Muscle of leg (tissue), 11 donors: Measurements from ENCODE around the gene ADARB2. TPM values are rescaled to one million over a fixed set of nuclear protein-coding genes. Genes with fewer than 3 reads are reported as not detected.
A peak's percentile ranks its signal among the peaks of the same experiment; 100 is the strongest.

Experiments used
- DNase-seq: peaks from one replicate; pipeline ENCODE4 v3.0.0; 2013
- H3K27ac ChIP-seq: one replicate; pipeline ENCODE4 v1.5.1; 2013; ENCODE audit warnings: mild to moderate bottlenecking, low read length, control low read depth
- H3K27me3 ChIP-seq: one replicate; pipeline ENCODE4 v1.6.1; 2013; ENCODE audit warnings: low read length; ENCODE audit not compliant: control insufficient read depth, insufficient read depth
- H3K36me3 ChIP-seq: one replicate; pipeline ENCODE4 v1.6.1; 2013; ENCODE audit warnings: low read length; ENCODE audit not compliant: control insufficient read depth, insufficient read depth
- H3K4me1 ChIP-seq: one replicate; pipeline ENCODE4 v1.6.1; 2013; ENCODE audit warnings: low read length; ENCODE audit not compliant: control insufficient read depth, insufficient read depth
- H3K4me3 ChIP-seq: one replicate; pipeline ENCODE4 v1.5.1; 2013; ENCODE audit warnings: low read length, control low read depth
- H3K9me3 ChIP-seq: replicated peaks from 2 replicates; pipeline ENCODE4 v1.6.1; 2013; ENCODE audit warnings: low read depth, low read length; ENCODE audit not compliant: control insufficient read depth
- WGBS: methylation state at CpG from one replicate; pipeline ENCODE4 v1.1.5; 2013; ENCODE audit warnings: missing lambda C conversion rate; ENCODE audit not compliant: insufficient coverage; 5-methylcytosine and 5-hydroxymethylcytosine counted together
- polyA plus RNA-seq, 8 donors: library from polyadenylated mRNA; unstranded; fragments of 120-200 nt; gene quantifications; one replicate each; pipeline versions ENCODE4 v1.2.1 to v1.2.3, GENCODE V29; 2013; ENCODE audit warnings: inconsistent platforms in 1 of 8, low replicate concordance in 1 of 8; ENCODE audit not compliant: insufficient read length in 8 of 8, insufficient read depth in 1 of 8
- total RNA-seq: library from RNA; stranded (reverse); fragments of 120-200 nt; gene quantifications from one replicate; pipeline ENCODE4 v1.2.4, GENCODE V29; 2013

The ADARB2 gene
- total and polyA plus RNA-seq, 9 donors: 0.13 to 0.38 (median 0.23) TPM

DNA sequence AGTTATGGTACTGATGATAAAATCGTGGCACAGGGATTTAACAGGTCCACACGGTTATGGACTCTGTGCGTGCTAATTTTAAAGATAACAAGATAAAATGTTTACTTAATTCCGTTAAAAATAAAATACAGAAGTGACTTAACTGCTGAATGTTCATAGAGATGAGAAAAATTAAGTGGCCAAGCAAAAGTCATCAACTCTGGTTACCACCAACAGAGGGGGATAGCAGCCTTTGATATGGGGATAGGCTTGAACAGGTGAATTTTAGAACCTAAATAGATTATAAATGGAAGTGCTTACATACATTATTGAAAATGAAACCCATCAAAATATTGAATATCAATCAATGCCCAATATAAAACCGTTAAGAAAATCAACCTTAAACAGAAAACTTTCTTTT lies 436.2 kb downstream of the ADARB2 start:
- Histone ChIP-seq H3K4me1 (no peaks in the 10 kb centered on the region), H3K36me3 (no peaks in the 10 kb centered on the region), H3K27me3 (peaks cover 4% of the 10 kb centered on the region), H3K9me3 (no peaks in the 10 kb centered on the region), H3K4me3 (no peak overlapping the region), H3K27ac (no peak overlapping the region)
- WGBS: no CpG with 5 or more reads among the region's 5 CpGs
- DNase-seq: no peak

DNA sequence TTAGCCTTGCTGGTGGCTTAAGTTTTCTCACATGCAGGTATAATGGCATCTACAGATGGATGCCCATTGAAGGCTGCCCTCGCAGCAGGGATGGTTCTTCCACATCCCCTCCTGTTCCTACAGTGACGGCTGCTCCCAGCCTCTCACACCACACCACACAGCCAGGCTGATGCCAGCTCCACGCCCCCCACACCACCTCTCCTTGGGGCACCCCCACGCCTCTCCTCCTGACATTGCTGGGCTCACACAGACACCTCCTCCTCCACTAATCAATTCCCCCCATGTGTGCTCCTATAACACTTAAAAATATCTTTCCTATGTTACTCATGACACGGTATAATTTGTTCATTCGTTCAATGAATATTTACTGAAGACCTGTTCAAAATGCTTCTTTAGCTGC lies 437.1 kb downstream of the ADARB2 start:
- DNase-seq: no peak
- Histone ChIP-seq H3K9me3 (no peaks in the 10 kb centered on the region), H3K27me3 (peaks cover 4% of the 10 kb centered on the region), H3K4me3 (no peak overlapping the region), H3K36me3 (no peaks in the 10 kb centered on the region), H3K27ac (no peak overlapping the region), H3K4me1 (no peaks in the 10 kb centered on the region)
- WGBS: 72% methylated on average over 4 of the region's 6 CpGs

DNA sequence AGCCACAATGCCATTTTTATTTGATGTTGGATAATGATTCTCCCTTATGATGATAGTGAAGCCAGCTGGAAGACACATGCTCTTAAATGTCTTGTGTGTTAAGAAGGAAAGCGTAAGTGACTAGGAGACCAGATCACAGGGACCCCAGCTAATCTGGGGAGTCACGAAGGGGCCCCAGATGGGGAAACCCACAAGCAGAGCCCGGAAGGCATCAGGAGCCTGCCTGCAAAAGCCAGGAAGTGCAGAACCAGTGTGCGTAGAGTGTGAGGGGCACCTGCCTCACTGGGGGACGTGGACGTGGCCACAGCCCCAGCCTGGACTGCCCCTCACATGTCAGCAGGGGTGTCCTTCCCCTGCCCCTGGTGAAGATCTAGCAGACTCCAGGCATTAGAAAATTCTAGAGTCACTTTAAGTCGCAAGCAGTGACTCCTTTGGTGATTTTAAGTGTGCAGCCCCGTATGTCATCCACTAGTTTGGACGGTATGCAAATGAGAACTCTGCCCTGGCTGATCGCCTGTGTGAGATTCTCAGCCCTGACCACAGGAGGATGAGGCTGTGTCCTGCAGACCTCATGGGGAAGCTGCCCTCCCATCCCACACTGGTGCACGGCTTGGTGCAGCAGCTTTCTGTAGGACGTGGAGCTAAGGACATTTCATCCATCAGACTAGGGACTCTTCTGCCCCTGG lies 438.1 kb downstream of the ADARB2 start:
- Histone ChIP-seq H3K9me3 (no peaks in the 10 kb centered on the region), H3K4me3 (no peak overlapping the region), H3K4me1 (no peaks in the 10 kb centered on the region), H3K27me3 (peaks cover 4% of the 10 kb centered on the region), H3K27ac (no peak overlapping the region), H3K36me3 (no peaks in the 10 kb centered on the region)
- WGBS: 55% methylated on average over 12 of the region's 12 CpGs
- DNase-seq: no peak

DNA sequence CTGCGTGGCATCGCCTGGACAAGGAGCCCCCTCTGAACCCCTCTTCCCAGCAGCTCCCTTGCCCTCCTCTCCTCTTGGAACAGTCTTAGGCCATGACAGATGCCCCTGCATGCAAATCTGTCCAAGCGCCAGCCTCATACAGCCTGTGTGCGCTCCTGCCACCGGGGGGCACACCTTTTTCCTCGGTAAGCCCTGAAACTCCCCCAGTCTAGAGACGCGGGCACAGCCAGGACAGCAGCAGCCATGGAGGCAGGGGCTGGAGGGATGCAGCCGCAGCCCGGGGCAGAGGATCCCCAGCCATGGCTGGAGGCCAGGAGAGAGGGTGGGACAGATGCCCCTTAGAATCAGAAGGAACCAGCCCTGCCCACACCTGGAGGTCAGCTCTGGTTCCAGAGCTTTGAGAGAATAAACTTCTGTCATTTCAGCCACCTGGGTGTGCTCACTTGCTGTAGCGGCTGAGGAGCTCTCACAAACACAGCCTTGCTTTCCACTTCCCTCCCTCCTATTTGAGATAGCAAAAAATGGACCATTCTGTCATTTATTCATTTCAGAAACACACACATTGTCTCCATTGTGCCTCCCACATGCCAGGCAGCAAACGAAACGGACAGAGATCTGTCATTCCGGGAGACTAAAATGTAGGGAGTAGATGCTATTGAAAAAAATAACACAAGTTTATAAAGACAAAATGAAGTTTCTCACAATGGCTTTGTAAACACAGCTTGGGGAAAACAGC lies 439.6 kb downstream of the ADARB2 start:
- H3K4me1 ChIP-seq: no peaks in the 10 kb centered on the region
- H3K4me3 ChIP-seq: no peak overlapping the region
- 36% methylated on average over 9 of the region's 14 CpGs for WGBS
- no peak overlapping the region for H3K27ac ChIP-seq
- H3K27me3 ChIP-seq: peaks cover 4% of the 10 kb centered on the region
- H3K36me3 ChIP-seq: no peaks in the 10 kb centered on the region
- DNase-seq: no peak
- no peaks in the 10 kb centered on the region for H3K9me3 ChIP-seq

DNA sequence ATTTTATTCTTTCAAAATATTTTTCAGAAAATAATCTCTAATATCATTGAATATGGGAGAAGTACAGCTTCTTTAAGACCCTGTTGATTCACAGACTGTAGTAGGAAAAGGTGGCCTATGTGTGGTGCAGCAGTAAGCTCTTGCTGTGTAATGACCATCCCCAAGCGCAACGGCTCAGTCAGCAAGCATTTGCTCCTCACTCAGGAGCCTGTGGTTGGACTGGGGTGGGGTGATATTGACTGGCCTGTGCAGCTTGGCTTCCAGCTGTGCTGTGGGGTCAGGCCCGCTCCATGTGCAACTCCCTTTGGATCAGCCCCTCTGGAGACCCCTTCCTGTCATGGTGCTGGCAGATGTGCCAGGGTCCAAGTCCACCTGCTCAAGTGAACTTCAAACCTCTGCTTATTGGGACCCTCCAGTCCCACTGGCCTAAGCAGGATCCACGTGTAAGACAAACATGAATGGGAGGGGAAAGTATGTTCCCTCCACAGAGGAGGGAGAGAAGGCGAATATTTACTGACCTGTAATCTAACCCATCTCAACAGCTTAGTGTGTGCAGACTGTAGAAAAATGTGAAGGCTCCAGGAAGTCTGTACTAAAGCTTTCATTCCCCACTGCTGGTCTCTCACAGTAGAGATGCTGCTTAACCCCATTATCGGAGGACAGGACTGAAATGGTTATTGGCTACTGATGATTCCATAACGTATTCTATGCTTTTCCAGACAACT lies 441.4 kb downstream of the ADARB2 start:
- no peak overlapping the region for H3K27ac ChIP-seq
- H3K9me3 ChIP-seq: no peaks in the 10 kb centered on the region
- WGBS: 92% methylated on average over 2 of the region's 7 CpGs
- H3K27me3 ChIP-seq: peaks cover 4% of the 10 kb centered on the region
- H3K4me3 ChIP-seq: no peak overlapping the region
- H3K36me3 ChIP-seq: no peaks in the 10 kb centered on the region
- no peak for DNase-seq
- H3K4me1 ChIP-seq: no peaks in the 10 kb centered on the region

DNA sequence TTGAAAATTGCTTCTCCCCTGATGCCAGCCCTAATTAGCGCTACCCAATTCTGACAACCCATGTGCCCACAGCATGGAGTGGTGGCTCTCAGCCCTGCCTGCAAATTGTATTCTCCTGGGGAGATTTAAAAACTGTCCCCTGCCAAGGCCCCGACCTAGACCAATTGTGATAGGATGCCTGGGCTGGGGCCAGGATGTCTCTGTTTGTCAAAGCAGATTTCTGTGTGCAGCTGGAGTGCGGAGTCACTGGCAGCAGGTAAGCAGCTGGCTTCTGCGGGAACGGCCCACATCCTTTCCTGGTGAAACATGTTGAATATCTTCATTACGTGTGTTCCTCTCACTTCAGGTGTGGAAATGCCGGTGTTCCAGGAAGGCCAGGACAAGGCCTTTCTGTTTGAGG lies 442.6 kb downstream of the ADARB2 start:
- Histone ChIP-seq H3K27me3 (peaks cover 4% of the 10 kb centered on the region), H3K36me3 (no peaks in the 10 kb centered on the region), H3K4me1 (no peaks in the 10 kb centered on the region), H3K9me3 (no peaks in the 10 kb centered on the region), H3K4me3 (no peak overlapping the region), H3K27ac (no peak overlapping the region)
- DNase-seq: no peak
- 83% methylated on average over 6 of the region's 7 CpGs for WGBS

DNA sequence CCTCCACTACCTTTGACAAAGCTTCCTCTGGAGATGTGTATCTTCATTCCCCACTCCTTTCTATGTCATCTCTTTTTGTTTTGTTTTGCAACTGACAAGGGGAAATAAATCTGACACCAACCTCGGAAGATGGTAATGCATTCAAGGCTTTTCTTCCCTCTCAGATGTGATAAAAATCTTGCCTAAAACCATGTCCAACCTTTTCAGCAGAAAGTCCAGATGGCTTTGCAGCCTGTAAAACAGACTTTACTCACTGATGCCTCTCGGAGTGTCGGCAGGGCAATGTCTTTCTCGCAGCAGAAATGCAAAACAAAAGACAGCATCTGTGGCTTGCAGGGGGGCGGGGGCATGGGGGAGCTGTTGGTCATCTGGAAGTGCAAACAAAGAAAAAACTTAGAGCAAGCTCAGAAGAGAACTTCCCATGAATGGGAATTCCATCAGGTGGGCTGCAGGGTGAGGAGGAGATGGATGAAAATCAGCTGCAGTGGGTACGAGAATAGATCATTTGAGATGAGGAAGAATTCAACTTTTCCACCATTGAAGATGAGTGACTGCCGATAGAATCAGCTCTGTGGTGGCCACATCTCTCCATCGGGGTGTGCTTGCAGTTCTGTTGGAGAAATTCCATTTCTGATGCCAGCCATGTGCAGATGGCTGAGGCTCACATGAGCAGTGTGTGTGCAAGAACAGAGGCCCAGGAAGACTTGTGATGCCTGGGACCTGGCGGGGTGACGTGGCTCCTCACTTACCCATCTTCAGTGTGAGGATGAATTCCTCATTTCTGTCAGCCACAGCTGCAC lies 443.5 kb downstream of the ADARB2 start:
- Histone ChIP-seq H3K27ac (no peak overlapping the region), H3K27me3 (peaks cover 2% of the 10 kb centered on the region), H3K4me3 (no peak overlapping the region), H3K4me1 (no peaks in the 10 kb centered on the region), H3K36me3 (no peaks in the 10 kb centered on the region), H3K9me3 (no peaks in the 10 kb centered on the region)
- peak; percentile 27 for DNase-seq
- WGBS: 47% methylated on average over 8 of the region's 10 CpGs

DNA sequence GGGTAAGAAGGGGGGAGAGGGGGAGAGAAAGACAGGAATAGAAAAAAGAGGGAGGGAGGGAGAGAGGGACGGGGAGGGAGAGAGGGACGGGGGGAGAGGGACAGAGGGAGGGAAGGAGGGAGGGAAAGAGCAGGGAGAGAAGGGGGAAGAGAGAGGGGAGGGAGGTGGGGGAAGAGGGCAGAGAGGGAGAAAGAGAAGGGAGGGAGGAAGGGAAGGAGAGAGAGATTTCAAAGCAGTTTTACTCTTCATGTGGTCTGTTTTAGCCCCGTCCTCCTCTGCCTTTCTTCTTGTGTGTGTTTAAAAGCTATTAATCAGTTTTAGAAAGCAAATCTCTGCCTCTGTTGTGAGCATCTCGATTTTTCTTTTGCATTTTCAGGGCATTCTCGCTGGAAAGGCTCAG lies 444.2 kb downstream of the ADARB2 start:
- Histone ChIP-seq H3K4me3 (no peak overlapping the region), H3K9me3 (no peaks in the 10 kb centered on the region), H3K27ac (no peak overlapping the region), H3K36me3 (no peaks in the 10 kb centered on the region), H3K27me3 (peaks cover 2% of the 10 kb centered on the region), H3K4me1 (no peaks in the 10 kb centered on the region)
- no peak for DNase-seq
- 2% methylated on average over 4 of the region's 5 CpGs for whole genome bisulfite sequencing

DNA sequence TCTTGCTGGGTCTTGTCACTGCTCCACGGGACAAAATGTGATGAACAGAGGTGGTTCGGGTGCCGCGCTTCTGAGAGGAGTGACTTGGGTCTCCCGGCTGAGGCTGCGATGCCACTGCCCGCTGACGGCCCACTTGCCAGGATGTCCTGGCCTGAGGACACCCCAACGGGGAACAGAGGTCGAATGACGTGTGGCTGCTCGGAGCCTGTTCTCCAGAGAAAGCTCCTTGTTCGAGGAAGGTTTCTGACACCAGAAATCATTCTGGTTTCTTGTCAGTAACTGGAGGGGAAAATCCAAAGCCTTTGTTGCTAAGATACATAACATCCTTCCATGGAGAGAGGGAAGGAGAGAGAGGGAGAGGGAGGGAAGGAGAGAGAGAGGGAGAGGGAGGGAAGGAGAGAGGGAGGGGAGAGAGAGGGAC lies 444.7 kb downstream of the ADARB2 start:
- DNase-seq: peak; percentile 70
- H3K27me3 ChIP-seq: peaks cover 2% of the 10 kb centered on the region
- H3K36me3 ChIP-seq: no peaks in the 10 kb centered on the region

More for the DNA sequence above, 444.7 kb downstream of the ADARB2 start:
- 45% methylated on average over 12 of the region's 13 CpGs for WGBS
- Histone ChIP-seq H3K27ac (no peak overlapping the region), H3K9me3 (no peaks in the 10 kb centered on the region), H3K4me1 (no peaks in the 10 kb centered on the region), H3K4me3 (no peak overlapping the region)
